HEK293 (cell line): ENCODE data around the gene EML6.

Source experiments
- CTCF ChIA-PET: fragments of 350-600 bp; formaldehyde crosslinking; extraction: SDS; loops from one replicate; lab custom pipeline; 2021; ENCODE audit warnings: antibody characterized with exemption; lab: Yijun Ruan, JAX
- POLR2A ChIA-PET: fragments of 300-600 bp; formaldehyde crosslinking; extraction: SDS; loops from one replicate; lab custom pipeline; 2020; ENCODE audit warnings: antibody characterized with exemption, inconsistent platforms; lab: Yijun Ruan, JAX
- H3K27ac ChIP-seq: fragments of 200-500 bp; sonication (Bioruptor generic); 2 replicates; pipeline ENCODE4 v1.5.1; 2014; ENCODE audit warnings: low read depth, low read length, control low read depth, inconsistent platforms; ENCODE audit errors: extremely low read depth
- H3K36me3 ChIP-seq, 2 experiments: fragments of 200-500 bp in 1 of 2; sonication (Bioruptor generic) in 1 of 2; 1 replicate in 1 of 2; 2 replicates in 1 of 2; pipeline ENCODE4 v1.5.1; 2014 to 2017; ENCODE audit warnings: inconsistent platforms in 2 of 2, low read length in 2 of 2; ENCODE audit not compliant: control insufficient read depth in 2 of 2, insufficient read depth in 1 of 2
- H3K4me1 ChIP-seq: fragments of 200-500 bp; sonication (Bioruptor generic); 2 replicates; pipeline ENCODE4 v1.5.1; 2014; ENCODE audit warnings: mild to moderate bottlenecking, low read length, inconsistent platforms; ENCODE audit not compliant: control insufficient read depth, insufficient read depth
- H3K4me3 ChIP-seq: 2 replicates; pipeline ENCODE4 v1.5.1; 2011; ENCODE audit warnings: low read depth, mild to moderate bottlenecking, control low read depth, low read length, moderate library complexity
- H3K9me3 ChIP-seq: fragments of 200-500 bp; sonication (Bioruptor generic); 2 replicates; pipeline ENCODE4 v1.5.1; 2014; ENCODE audit warnings: low read depth, low read length, inconsistent platforms; ENCODE audit not compliant: control insufficient read depth, insufficient read depth
- BCL11B ChIP-seq: fragments of 450-650 bp; formaldehyde crosslinking; IDR thresholded peaks from 2 replicates; pipeline ENCODE4 v1.5.1; 2016; ENCODE audit warnings: low read depth, missing biosample characterization, missing genetic modification characterization
- BCL6B ChIP-seq: fragments of 450-650 bp; formaldehyde crosslinking; IDR thresholded peaks from 2 replicates; pipeline ENCODE4 v1.5.1; 2017; ENCODE audit warnings: missing biosample characterization, missing genetic modification characterization
- KLF10 ChIP-seq: fragments of 450-650 bp; IDR thresholded peaks from 2 replicates; pipeline ENCODE4 v1.5.1; 2018; ENCODE audit warnings: missing biosample characterization, mild to moderate bottlenecking, missing genetic modification characterization
- MZF1 ChIP-seq: fragments of 450-650 bp; formaldehyde crosslinking; IDR thresholded peaks from 2 replicates; pipeline ENCODE4 v1.5.1; 2017; ENCODE audit warnings: missing biosample characterization, missing genetic modification characterization, borderline replicate concordance
- PBX3 ChIP-seq: sonication (generic); formaldehyde crosslinking; IDR thresholded peaks from 2 replicates; pipeline ENCODE4 v1.8.1; 2022; ENCODE audit warnings: mild to moderate bottlenecking, moderate library complexity, missing genetic modification reagents
- RBAK ChIP-seq: fragments of 450-650 bp; formaldehyde crosslinking; IDR thresholded peaks from 2 replicates; pipeline ENCODE4 v1.5.1; 2016; ENCODE audit warnings: missing biosample characterization, missing genetic modification characterization
- ZBTB21 ChIP-seq: fragments of 450-650 bp; formaldehyde crosslinking; IDR thresholded peaks from 2 replicates; pipeline ENCODE4 v1.5.1; 2017; ENCODE audit warnings: missing biosample characterization, missing genetic modification characterization
- ZEB2 ChIP-seq: fragments of 450-650 bp; formaldehyde crosslinking; IDR thresholded peaks from 2 replicates; pipeline ENCODE4 v1.5.1; 2016; ENCODE audit warnings: missing biosample characterization, missing genetic modification characterization
- ZNF121 ChIP-seq: fragments of 450-650 bp; formaldehyde crosslinking; IDR thresholded peaks from 2 replicates; pipeline ENCODE4 v1.5.1; 2016; ENCODE audit warnings: missing biosample characterization, missing genetic modification characterization
- ZNF140 ChIP-seq: fragments of 450-650 bp; formaldehyde crosslinking; IDR thresholded peaks from 2 replicates; pipeline ENCODE4 v1.5.1; 2016; ENCODE audit warnings: missing biosample characterization, missing genetic modification characterization
- ZNF184 ChIP-seq: fragments of 450-650 bp; IDR thresholded peaks from 2 replicates; pipeline ENCODE4 v1.5.1; 2018; ENCODE audit warnings: missing biosample characterization, mild to moderate bottlenecking, missing genetic modification characterization
- ZNF341 ChIP-seq: fragments of 450-650 bp; formaldehyde crosslinking; IDR thresholded peaks from 2 replicates; pipeline ENCODE4; 2016; ENCODE audit warnings: low read depth, missing biosample characterization, missing genetic modification characterization
- ZNF514 ChIP-seq: fragments of 450-650 bp; formaldehyde crosslinking; IDR thresholded peaks from 2 replicates; pipeline ENCODE4 v1.5.1; 2016; ENCODE audit warnings: missing biosample characterization, missing genetic modification characterization
- ZNF544 ChIP-seq: fragments of 450-650 bp; formaldehyde crosslinking; IDR thresholded peaks from 2 replicates; pipeline ENCODE4 v1.5.0; 2017; ENCODE audit warnings: missing biosample characterization, missing genetic modification characterization
- ZNF549 ChIP-seq: fragments of 450-650 bp; IDR thresholded peaks from 2 replicates; pipeline ENCODE4 v1.5.1; 2018; ENCODE audit warnings: missing biosample characterization, missing genetic modification characterization, mild to moderate bottlenecking, inconsistent platforms, moderate library complexity
- ZNF596 ChIP-seq: fragments of 450-650 bp; IDR thresholded peaks from 2 replicates; pipeline ENCODE4 v1.5.0; 2018; ENCODE audit warnings: missing biosample characterization, mild to moderate bottlenecking, missing genetic modification characterization, moderate library complexity
- ZNF610 ChIP-seq: fragments of 450-650 bp; formaldehyde crosslinking; IDR thresholded peaks from 2 replicates; pipeline ENCODE4 v1.5.1; 2016; ENCODE audit warnings: missing biosample characterization, missing genetic modification characterization, borderline replicate concordance
- ZNF660 ChIP-seq: fragments of 450-650 bp; IDR thresholded peaks from 2 replicates; pipeline ENCODE4 v1.5.1; 2018; ENCODE audit warnings: missing biosample characterization, mild to moderate bottlenecking, missing genetic modification characterization
- ZNF670 ChIP-seq: fragments of 450-650 bp; formaldehyde crosslinking; IDR thresholded peaks from 2 replicates; pipeline ENCODE4 v1.5.1; 2016; ENCODE audit warnings: missing biosample characterization, missing genetic modification characterization, low read depth
- ZNF692 ChIP-seq: fragments of 450-650 bp; formaldehyde crosslinking; IDR thresholded peaks from 2 replicates; pipeline ENCODE4 v1.5.1; 2016; ENCODE audit warnings: missing biosample characterization, missing genetic modification characterization
- ZNF843 ChIP-seq: fragments of 450-650 bp; formaldehyde crosslinking; IDR thresholded peaks from 2 replicates; pipeline ENCODE4 v1.5.1; 2016; ENCODE audit warnings: missing biosample characterization, missing genetic modification characterization

EML6 gene

GRCh38 chr2:54676656-54677055 lies 46.8 kb upstream of the EML6 start:
- POLR2A ChIA-PET, result no interaction called here
- Histone ChIP-seq H3K4me1 (no peaks in the 10 kb centered on the region), H3K9me3 (no peaks in the 10 kb centered on the region), H3K36me3 (peaks cover 0 to 4% of the 10 kb centered on the region in 2 experiments; a peak in 1 of 3 replicates), H3K27ac (no peak overlapping the region), H3K4me3 (no peak overlapping the region)
- TF ChIP-seq ZNF610 (no peak), ZNF596 (tag by site-specific recombination) (no peak), ZNF660 (tag by site-specific recombination) (no peak), PBX3 (CRISPR knock-in tag) (no peak), KLF10 (tag by site-specific recombination) (no peak)
- CTCF ChIA-PET, result interaction anchor here (0.6 to 6.0 kb wide), 3 partner anchors 9 to 28 kb away, joined by 3 to 39 read pairs (median 12); no protein-coding TSS in a partner anchor

DNA sequence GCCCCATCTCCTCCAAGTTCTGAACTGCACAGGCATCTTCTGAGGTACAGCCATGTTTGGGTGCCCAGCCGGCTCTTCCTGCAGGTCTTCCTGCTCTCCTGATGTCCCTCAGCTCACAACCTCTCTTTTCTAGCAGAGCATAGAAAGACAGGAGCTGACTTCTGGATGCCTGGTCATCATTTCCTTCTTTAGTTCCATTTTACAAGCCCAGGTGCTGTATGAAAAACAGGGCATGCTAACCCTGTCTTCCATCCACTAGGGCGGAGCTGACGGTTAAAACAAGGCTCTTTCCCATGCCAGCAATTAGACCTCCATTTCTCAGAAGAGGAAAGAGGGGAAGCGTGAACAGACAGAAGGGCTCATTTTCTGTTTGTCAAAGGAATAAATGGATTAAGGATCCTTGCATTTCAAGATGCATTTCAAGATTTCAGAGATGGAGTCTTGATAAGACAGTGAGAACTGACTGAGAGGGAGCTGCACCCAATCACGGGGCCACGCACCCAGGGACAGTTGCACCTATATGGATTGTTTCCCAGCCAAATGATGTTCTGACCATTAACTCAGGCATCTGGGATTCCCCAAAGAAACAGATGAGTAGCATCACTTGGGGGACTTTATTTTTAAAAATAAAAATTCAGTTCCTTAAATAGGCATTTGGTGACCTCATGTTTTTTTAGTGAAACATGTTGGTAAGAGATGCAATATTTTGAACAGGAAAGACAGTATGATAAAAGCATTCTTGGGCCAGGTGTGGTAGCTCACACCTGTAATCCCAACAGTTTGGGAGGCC lies 45.8 kb upstream of the EML6 start:
- ChIA-PET POLR2A (no interaction called here), CTCF (interaction anchor here (0.7 to 6.0 kb wide), 3 partner anchors 13 to 263 kb away, joined by 3 to 39 read pairs (median 12); no protein-coding TSS in a partner anchor)
- no peak for TF ChIP-seq RBAK (tag by site-specific recombination)
- no peak for TF ChIP-seq ZNF843
- no peak for TF ChIP-seq ZNF184 (tag by site-specific recombination)
- no peak for TF ChIP-seq ZNF341 (tag by site-specific recombination)
- TF ChIP-seq ZNF140 (tag by site-specific recombination), result no peak
- no peak for TF ChIP-seq ZBTB21 (tag by site-specific recombination)
- no peak for TF ChIP-seq ZNF549
- TF ChIP-seq MZF1 (tag by site-specific recombination), result no peak
- no peak for TF ChIP-seq BCL11B (tag by site-specific recombination)
- TF ChIP-seq ZNF514 (tag by site-specific recombination), result no peak
- no peak for TF ChIP-seq ZNF121 (tag by site-specific recombination)
- TF ChIP-seq ZNF670, result no peak
- no peak for TF ChIP-seq BCL6B (tag by site-specific recombination)
- TF ChIP-seq ZNF544 (tag by site-specific recombination), result no peak
- TF ChIP-seq ZEB2 (tag by site-specific recombination), result no peak
- TF ChIP-seq ZNF692 (tag by site-specific recombination), result no peak
- Histone ChIP-seq H3K4me3 (no peak overlapping the region), H3K9me3 (no peaks in the 10 kb centered on the region), H3K4me1 (no peaks in the 10 kb centered on the region), H3K27ac (no peak overlapping the region), H3K36me3 (no peaks in the 10 kb centered on the region)
